22Rv1 (cell line): ENCODE results near the gene OR13A1.
"Not testable (repeated sequence)": the region's sequence is repeated elsewhere in the genome, so short reads cannot be mapped to it uniquely, and the experiment has no call there.

Experiments
- H3K27ac ChIP-seq: fragments of 450-650 bp; 2 replicates; pipeline ENCODE4 v1.5.1; 2017
- ZFX ChIP-seq: fragments of 450-650 bp; IDR thresholded peaks from 2 replicates; pipeline ENCODE4 v1.6.1; 2017; ENCODE audit warnings: antibody characterized with exemption, borderline replicate concordance
- TF ChIP-seq, protein P1 (sequence below): fragments of 450-650 bp; IDR thresholded peaks from 2 replicates; pipeline ENCODE4 v1.5.1; 2017; ENCODE audit warnings: mild to moderate bottlenecking

OR13A1 gene

DNA sequence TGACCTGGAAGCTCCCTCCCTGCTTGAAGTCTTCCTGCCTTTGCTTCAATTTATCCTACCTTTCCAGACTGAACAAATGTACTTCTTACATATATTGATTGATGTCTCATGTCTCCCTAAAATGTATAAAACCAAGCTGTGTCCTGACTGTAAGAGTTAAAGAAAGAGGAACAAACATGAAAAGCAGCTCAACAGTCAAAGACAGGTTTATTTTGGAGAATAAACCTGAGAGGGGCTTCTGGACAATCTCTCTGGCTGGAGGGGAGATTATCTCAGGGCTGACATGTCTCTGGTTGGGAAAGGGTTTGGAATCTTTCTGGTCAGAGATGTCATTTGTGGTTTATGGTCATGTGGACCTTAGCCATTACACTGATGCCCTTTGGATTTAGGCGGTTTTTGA lies 41.0 kb downstream of the OR13A1 start:
- TF ChIP-seq, protein P1, sequence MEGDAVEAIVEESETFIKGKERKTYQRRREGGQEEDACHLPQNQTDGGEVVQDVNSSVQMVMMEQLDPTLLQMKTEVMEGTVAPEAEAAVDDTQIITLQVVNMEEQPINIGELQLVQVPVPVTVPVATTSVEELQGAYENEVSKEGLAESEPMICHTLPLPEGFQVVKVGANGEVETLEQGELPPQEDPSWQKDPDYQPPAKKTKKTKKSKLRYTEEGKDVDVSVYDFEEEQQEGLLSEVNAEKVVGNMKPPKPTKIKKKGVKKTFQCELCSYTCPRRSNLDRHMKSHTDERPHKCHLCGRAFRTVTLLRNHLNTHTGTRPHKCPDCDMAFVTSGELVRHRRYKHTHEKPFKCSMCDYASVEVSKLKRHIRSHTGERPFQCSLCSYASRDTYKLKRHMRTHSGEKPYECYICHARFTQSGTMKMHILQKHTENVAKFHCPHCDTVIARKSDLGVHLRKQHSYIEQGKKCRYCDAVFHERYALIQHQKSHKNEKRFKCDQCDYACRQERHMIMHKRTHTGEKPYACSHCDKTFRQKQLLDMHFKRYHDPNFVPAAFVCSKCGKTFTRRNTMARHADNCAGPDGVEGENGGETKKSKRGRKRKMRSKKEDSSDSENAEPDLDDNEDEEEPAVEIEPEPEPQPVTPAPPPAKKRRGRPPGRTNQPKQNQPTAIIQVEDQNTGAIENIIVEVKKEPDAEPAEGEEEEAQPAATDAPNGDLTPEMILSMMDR: no peak
- TF ChIP-seq ZFX: no peak
- H3K27ac ChIP-seq: no peak overlapping the region

DNA sequence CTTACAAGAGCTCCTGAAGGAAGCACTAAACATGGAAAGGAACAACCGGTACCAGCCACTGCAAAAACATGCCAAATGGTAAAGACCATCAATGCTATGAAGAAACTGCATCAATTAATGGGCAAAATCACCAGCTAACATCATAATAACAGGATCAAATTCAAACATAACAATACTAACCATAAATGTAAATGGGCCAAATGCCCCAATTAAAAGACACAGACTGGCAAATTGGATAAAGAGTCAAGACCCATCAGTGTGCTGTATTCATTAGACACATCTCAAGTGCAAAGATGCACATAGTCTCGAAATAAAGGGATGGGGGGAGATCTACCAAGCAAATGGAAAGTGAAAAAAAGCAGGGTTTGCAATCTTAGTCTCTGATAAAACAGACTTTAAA lies 47.6 kb downstream of the OR13A1 start:
- H3K27ac ChIP-seq: not testable (repeated sequence)

- TF ChIP-seq, protein P1: no peak
- TF ChIP-seq ZFX: no peak
- H3K27ac ChIP-seq: no peak overlapping the region
Measured at GRCh38 chr10:45265996-45266395, 49.4 kb downstream of the OR13A1 start.

DNA sequence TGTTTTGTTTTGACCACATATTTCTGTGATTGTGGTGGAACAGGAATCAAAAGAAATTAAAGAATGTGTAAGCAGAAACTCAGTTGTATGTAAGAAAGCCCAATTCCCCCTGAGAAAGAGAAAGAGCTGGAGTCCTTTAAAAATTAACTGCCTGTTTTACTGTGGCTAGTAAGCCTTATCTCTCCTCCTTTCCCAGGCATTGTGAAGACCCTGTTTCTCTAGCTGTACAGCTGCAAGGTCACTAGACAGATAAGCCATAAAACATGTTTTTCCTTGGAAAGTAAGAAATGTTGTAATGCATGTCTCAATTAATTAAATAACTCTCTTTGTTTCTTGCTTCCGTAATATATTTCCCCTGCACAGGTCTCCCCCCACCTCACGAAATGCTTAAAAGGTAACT lies 53.5 kb downstream of the OR13A1 start:
- TF ChIP-seq ZFX: no peak
- TF ChIP-seq, protein P1: no peak
- H3K27ac ChIP-seq: no peak overlapping the region

DNA sequence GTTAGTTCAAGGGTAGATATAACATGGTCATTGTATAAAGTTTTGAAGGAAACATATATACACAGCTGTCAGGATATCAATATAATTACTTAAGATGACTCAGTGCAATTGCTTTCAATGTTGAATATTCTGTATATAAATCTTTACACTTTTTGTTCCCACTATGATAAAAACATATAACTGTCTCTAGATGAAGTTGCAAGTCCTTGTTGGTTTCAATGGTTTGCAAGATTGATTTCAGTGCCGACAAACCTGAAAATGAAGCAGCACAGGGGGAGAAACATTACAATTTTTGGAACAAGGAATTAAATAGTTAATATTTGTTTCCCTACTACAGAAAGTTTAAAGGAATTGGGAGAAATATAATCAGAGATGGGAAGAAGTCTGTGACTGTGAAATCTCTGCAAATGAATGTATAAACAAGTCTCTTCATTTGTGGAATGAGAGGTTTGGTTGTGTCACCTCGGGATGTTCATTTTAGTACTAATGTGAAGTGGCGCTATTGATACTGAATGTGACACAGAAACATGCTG lies 54.1 kb downstream of the OR13A1 start:
- no peak for TF ChIP-seq ZFX
- TF ChIP-seq, protein P1: no peak
- no peak overlapping the region for H3K27ac ChIP-seq

DNA sequence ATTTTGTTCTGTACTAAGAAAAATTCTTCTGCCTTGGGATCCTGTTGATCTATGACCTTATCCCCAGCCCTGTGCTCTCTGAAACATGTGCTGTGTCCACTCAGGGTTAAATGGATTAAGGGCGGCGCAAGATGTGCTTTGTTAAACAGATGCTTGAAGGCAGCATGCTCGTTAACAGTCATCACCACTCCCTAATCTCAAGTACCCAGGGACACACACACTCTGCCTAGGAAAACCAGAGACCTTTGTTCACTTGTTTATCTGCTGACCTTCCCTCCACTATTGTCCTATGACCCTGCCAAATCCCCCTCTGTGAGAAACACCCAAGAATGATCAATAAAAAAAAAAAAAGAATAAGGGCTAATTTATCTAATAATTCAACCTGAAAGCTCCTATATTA lies 54.8 kb downstream of the OR13A1 start:
- not testable (repeated sequence) for H3K27ac ChIP-seq

DNA sequence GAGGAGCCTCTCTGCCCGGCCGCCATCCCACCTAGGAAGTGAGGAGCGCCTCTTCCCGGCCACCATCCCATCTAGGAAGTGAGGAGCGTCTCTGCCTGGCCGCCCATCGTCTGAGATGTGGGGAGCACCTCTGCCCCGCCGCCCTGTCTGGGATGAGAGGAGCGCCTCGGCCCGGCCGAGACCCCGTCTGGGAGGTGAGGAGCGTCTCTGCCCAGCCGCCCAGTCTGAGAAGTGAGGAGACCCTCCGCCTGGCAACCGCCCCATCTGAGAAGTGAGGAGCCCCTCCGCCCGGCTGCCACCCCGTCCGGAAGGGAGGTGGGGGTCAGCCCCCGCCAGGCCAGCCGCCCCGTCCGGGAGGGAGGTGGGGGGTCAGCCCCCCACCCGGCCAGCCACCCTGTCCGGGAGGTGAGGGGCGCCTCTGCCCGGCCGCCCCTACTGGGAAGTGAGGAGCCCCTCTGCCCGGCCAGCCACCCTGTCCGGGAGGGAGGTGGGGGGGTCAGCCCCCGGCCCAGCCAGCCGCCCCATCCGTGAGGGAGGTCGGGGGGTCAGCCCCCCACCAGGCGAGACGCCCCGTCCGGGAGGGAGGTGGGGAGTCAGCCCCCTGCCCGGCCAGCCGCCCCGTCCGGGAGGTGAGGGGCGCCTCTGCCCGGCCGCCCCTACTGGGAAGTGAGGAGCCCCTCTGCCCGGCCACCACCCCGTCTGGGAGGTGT lies 55.5 kb downstream of the OR13A1 start:
- H3K27ac ChIP-seq: not testable (repeated sequence)

DNA sequence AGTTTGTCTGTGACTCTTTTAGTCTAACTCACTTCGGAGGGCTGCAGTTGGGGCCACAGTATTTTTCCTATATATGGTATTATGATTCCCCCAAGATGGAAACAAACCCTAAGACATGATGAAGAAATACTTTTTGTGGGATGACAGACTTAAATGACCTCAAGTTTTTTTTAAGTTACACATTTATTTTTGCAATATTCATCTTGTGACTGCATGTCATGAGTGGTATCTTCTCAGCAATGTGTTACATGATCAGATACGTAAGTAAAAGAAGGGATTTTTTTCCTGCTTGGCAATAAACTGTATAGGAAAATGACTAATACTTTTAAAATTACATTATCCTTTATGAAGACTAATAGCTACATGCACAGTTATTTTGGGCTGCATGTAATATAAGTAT lies 57.8 kb downstream of the OR13A1 start:
- no peak for TF ChIP-seq ZFX
- TF ChIP-seq, protein P1: no peak

GRCh38 chr10:45256246-45256645 lies 59.2 kb downstream of the OR13A1 start:
- no peak overlapping the region for H3K27ac ChIP-seq
- TF ChIP-seq, protein P1: no peak
- TF ChIP-seq ZFX: no peak

More for the DNA sequence above, 57.8 kb downstream of the OR13A1 start:
- no peak overlapping the region for H3K27ac ChIP-seq
